HG02759 (cell line): Measurements from ENCODE around the gene DHRS3.
"Not testable (repeated sequence)": the region's sequence is repeated elsewhere in the genome, so short reads cannot be mapped to it uniquely, and the experiment has no call there.

ENCODE experiments used
- ATAC-seq: cut with Tn5 transposase; IDR thresholded peaks from one replicate; pipeline ENCODE4 v1.9.1; 2021; ENCODE audit warnings: mild to moderate bottlenecking, moderate library complexity; ENCODE audit not compliant: unreplicated experiment

Gene DHRS3

DNA sequence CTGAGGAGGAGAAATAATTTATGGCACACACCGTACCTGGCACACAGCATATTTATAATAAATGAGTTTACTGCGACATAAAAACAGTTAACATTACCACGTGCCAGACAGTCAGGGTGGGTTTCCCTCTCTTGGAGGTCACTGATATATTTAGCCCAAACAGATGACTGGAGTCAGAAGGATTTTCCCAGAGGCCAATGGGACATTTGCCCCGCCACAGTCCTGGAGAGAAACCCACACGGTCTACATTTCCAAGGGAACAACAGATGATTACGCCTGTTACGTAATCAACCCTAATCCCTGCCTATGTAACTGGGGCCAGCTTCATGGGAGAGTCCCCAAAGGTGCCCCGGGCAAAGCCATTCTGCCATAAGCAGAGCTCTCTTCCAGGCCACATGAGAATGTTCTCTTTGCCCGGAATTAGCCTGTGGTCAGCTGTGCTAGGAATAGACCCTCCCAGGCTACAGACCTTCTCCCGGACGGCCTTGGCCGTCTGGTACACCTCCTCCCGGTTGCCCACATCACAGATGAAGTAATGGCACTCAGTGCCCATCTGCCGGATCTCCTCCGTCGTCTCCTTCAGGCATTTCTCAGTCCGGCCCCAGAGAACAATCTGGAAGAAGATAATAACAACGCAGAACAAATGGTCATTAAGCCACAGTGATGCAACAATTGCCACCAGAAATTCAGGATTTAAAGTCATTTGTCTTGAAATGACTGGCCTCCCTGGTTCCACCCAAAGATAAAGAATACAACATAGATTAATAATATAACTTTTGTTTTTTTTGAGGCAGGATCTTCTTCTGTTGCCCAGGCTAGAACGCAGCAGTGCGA is 37.7 kb downstream of the DHRS3 start:
- no peak for ATAC-seq

DNA sequence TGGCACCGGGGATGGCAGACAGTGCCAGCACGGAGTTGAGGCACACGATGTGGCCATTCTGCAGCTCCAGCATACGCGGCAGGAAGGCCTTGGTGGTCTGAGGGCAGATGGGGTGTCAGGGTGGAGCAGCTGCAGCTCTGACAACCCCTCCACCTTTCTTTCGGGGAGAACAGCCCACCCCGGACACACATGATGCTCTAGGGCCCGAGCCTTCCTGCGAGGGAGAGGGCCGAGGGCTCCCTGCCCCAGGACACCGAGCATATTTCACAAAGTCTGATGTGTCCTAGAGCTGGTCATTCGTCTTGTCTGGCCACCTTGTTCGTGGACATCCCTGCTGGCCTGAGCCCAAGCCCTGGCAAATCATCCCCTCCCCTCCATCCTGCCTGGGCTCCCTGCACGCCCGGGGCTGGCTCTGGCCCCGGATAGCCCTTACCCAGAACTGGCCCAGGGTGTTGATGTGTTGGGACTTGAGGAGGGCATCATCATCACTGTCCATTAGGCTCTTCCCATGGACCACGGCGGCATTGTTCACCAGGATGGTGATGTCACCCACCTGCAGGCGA is 39.1 kb downstream of the DHRS3 start:
- ATAC-seq, result no peak

DNA sequence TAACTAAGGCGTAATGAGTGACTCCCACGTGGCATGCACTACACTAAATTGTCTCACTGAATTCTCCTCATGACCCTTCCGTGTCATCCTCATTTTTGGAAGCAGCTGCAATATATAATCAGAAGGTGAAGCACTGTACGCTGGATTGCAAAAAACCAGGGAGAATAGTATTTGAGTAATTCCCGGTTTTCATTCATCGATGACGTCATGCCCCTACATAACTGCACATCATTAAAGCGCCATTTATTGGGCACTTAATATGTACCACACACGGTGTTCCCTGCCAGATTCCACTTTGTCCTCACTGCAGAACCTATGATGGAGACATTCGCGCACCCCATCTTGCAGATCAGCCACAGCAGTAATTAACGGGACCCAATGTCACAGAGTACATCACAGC is 41.0 kb downstream of the DHRS3 start:
- ATAC-seq, result no peak

DNA sequence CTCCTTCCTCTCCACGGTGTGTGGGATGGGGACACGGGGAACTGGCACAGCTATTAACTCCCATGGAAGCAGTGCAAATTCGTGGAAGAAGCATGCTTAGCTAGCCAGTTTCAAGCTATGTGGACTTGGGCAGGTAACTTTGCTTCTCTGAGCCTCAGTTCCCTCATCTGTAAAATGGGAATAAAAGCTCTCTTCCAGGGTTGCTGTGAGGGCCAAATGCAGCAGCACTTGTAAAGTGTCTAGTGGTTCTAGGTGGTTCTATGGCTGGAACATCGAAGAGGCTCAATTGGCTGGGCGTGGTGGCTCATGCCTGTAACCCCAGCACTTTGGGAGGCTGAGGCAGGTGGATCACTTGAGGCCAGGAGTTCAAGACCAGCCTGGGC is 43.3 kb downstream of the DHRS3 start:
- no peak for ATAC-seq

DNA sequence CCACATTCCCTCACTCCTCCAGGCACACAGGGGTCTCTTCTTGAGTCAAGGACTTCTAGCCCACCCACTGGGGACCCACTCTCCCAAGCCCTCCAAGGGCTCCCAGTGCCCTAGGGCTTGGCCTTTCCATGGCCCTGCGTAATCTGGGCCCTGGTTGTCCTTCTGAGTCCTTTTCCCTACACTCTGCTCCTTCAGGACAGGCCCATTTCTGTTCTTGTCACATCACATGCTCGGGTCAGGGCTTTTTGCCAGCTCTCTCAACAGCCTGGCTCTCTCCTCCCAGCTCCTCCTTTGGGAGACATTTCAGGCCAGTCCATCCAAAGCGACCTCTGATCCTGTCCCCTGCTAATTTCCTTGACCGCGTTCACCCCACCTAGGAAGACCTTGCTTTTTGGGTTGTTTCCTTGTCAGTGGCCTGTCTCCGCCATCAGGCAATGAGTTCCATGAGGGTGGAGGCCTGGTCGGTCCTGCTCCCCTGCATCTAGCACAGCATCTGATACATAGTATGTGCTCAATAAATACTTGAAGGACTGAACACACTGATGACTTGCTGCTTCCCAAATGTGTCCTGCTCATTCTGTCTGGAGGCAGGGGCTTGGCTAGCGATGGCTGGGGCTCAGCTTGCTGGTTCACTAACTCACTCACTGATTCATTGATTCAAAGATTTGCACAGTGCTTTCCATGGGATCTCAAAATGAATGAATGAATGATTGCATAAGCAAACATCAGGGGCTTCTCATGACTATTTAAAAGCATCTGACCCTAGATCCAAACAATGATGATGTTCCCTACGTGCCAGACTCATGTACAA is 44.8 kb downstream of the DHRS3 start:
- no peak for ATAC-seq

DNA sequence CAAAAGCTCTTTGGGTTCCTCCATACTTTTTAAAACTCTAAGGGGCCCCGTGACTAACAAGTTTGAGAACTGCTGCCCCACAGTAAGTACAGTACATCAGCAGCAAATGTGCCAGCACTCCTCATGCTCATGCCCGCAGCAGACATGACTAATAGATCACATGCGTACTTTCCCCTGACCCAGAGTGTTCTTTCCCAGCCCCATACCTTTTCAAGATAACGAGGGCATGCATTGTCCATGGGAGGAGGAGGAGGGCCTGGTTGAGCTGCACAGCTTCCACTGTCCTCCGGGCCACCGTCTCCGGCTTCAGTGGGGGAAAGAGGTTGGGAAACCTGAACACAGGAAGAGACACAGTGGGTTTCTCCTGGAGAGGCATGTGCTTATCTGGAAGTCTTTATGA is 45.5 kb downstream of the DHRS3 start:
- no peak for ATAC-seq

DNA sequence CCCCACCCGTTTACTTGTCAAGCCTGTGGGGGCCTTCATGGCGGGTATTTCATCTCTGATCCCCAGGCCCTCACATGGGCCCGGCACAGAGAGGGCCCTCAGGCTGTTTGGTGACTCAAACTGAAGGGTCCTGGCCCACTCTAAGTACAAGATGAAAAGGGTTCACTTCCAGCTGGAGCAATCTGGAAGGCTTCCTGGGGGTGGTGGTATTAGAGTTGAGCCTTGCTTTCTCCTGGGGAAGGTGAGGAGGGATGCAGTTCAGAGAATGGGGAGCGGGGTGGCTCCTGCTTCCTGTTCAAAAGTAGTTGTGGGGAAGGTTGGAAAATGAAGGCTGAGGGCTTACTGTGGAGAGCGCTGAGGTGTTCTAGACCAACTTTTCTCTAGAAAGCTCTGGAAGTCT is 47.7 kb downstream of the DHRS3 start:
- ATAC-seq, result no peak

DNA sequence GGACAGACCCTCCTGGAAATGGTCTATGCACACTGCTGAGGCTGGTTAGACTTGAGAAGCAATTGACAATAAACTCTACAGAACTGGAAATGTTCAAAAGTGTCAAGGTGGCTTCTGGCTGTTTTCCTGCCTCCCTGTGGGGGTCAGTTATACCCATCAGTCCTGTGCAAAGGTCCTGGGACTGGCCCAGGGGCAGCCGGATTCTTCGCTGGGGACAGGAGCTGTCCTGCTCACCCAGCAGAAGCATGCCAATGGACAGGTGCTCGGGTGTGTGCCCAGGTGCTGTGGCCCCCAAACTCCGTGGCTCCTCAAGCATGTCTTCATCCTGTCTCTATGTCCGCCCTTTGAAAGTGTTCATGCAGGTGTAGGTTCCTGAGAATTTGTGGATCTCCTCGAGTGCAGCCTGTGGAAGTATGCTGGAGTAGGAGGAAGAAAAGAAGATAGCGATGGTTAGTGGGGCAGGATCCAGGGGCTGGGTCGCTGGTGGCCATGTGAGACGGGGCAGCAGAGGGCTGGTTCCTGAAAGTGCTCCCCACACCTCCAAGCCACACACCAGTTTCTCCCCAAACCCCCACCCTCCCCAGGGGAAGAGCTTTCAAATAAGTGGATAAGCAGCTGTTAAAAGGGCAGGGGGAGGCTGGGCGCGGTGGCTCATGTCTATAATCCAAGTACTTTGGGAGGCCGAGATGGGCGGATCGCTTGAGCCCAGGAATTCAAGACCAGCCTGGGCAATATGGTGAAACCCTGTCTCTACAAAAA is 49.8 kb downstream of the DHRS3 start:
- no peak for ATAC-seq

DNA sequence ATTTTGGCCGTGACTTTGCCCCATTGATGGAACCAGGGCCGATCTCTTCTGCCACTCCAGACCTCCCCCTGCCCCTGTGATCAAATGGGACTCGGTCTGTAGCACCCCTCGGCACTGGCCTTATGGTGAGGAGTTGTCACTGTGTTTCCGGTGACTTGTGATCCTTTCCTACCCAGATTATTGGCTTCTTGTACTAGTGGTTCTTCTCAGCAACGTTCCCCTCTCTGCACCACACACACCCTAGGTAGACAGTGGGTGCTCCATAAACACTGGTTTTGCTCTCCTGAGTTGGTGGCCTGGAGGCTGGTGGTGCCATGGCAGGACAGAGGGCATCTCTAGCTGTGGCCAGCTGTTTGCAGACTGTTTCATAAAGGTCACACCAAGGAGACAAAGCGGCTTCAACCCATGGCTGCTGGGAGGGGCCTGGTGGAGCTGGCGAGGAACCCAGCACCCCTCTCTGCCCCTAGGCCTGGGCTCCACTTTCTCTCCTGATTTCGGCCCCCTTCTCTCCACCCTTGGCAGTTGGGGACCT is 50.7 kb downstream of the DHRS3 start:
- ATAC-seq, result no peak

DNA sequence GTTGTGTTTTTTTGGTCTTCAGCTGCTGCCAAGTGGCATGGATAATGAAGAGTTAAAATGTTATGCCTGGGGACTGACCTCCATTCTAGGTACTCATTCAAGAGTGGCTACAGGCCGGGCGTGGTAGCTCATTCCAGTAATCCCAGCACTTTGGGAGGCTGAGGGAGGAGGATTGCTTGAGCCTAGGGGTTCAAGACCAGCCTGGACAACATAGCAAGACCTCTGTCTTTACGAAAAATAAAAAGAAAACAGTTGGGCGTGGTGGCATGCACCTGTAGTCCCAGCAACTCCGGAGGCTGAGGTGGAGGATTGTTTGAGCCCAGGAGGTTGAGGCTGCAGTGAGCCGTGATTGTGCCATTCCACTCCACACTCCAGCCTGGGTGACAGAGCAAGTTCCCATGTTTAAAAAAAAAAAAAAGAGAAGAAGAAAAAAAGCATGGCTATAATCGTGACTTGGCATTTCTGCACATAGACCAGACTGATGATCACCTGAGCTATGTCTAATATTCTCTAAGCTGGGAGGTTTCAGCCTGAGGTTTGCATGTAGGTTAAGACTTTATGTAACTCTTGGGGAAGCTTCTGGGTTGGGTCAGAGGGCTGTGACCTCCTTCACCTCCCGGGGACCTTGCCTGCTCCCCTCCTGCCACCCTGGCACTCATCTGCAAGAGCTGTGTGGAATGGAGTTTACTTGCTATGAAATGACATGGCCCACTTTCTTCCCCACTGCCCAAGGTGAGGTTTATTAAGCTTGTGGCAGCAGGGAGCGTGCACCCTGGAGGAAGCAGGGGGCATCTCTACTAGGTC is 51.3 kb downstream of the DHRS3 start:
- no peak for ATAC-seq

DNA sequence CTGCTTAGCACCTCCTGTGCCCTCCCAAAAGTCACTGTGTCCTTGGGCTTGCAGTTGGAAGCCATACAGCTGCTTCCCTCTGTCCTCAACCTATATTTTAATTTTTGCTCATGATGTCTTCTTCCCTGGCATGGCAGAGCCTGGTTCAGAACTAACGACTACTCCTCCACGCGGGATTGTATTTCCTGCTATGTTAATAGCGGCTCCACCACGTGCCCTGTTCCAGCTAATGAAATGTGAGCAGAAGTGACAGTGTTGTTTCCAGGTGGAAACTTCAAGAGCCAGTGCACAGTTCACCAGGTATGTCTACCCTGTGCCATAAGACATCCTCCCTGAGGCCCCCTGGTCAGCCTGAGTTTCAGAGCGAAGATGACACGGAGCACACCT is 52.1 kb downstream of the DHRS3 start:
- no peak for ATAC-seq

DNA sequence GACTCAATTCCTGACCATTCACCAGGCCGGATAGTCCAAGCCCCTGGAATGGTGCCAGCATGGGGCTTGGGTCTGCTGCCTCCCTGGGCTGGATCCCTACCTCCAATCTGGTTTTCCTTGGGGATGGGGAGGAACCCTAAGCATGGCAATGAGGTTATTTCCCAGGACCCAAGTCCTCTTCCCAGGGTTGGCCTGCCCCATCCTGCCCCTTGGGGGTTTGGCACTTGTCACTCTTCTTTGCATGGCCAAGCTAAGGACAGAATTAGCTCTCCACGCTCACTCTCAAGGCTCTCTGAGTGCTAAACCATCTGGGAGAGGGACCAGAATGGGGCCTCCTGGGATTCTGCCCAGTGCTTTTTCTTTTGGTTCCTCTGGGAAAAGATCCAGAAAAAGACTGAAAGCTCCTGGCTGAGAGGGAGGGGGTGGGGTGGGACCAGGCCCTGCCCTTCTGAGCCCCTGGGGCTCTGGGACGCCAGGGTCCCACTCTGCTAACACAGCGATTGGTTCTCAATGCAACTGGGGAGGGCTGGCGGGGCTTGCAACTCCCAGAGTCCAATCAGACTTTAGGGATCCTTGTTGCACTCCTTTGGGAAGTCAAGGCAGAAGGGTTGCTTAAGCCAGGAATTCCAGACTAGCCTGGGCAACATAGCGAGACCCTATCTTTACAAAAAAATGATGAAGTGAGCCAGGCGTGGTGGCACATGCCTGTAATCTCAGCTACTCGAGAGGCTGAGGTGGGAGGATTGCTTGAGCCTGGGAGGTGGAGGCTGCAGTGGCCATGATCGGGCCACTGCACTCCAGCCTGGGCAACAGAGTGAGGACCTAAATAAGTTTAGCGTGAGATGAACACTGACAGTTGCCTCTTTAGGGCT is 52.7 kb downstream of the DHRS3 start:
- ATAC-seq, result no peak

DNA sequence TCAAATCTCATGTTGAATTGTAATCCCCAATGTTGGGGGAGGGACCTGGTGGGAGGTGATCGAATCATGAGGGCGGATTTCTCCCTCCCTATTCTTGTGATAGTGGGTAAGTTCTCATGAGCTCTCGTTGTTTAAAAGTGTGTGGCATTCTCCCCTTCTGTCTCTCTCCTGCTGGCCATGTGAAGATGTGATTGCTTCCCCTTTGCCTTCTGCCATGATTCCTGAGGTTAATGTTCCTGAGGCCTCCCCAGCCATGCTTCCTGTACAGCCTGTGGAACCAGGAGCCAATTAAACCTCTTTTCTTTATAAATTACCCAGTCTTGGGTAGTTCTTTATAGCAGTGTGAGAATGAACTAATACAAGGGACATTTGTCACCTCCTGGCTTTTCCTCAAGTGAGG is 53.8 kb downstream of the DHRS3 start:
- ATAC-seq, result not testable (repeated sequence)

DNA sequence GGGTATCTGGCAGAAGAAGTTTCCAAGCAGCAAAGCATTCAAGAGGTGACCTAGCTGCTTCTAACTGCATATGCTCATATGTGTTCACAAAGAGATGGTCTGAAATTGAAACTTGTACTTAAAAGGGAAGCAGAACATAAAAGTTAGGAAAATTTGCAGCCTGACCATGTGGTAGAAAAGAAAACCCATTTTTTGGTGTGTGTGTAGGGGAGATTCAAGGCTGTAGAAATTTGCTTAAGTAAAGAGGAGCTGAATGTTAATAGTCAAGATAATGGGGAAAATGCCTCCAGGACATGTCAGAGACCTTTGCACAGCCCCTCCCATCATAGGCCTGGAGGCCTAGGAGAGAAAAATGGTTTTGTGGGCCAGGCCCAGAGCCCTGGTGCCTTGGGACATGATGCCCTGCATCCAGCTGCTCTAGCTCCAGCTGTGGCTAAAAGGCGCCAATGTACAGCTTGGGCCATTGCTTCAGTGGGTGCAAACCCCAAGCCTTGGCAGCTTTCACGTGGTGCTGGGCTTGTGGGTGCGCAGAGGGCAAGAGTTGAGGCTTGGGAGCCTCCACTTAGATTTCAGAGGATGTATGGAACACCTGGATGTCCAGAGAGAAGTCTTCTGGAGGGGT is 54.9 kb downstream of the DHRS3 start:
- no peak for ATAC-seq

DNA sequence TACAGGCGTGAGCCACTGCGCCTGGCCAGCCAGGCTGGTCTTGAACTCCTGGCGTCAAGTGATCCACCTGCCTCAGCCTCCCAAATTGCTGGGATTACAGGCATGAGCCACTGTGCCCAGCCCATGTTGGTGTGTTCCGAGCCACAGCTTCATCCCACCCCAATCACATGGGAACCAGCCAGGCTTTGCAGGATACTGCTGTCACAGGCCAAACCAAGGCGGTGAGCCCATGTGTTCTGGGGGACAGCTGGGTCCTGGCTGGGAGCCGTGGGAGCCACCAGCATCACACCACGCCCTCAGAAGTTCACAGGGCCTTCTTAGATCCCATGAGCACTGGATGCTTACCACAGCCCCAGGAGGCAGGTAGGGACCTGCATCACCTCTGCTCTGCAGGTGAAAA is 56.9 kb downstream of the DHRS3 start:
- no peak for ATAC-seq

DNA sequence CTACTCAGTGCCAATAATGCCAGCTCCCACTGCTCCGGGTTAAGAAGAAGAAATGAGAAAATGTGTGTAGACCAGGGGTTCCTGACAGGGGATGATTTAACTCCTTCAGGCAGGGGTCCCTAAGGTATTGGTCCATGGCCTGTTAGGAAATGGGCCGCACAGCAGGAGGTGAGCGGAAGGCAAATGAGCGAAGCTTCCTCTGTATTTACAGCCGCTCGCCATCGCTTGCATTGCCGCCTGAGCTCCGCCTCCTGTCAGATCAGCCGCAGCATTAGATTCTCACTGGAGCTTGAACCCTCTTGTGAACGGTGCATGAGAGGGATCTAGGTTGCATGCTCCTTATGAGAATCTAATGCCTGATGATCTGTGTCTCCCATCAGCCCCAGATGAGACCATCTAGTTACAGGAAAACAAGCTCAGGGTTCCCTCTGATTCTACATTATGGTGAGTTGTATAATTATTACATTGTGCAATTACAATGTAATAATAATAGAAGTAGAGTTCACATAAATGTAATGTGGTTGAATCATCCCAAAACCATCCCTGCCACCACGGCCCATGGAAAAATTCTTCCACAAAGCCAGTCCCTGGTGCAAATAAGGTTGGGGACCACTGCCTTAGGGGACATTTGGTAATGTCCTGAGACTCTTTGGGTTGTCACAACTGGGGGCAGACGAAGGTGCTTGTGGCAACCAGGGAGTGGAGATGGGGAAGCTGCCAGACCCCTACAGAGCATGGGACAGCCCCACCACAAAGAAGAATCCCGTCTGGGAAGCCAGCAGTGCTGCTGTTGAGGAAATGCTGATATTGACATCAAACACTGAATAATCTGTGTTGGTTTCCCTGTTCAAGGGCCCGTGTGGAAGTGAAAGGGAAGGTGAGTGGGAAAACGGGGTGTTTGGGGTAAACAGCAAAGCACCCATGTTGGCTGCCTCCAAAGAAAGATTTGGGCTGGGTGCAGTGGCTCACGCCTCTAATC is 60.8 kb downstream of the DHRS3 start:
- no peak for ATAC-seq

DNA sequence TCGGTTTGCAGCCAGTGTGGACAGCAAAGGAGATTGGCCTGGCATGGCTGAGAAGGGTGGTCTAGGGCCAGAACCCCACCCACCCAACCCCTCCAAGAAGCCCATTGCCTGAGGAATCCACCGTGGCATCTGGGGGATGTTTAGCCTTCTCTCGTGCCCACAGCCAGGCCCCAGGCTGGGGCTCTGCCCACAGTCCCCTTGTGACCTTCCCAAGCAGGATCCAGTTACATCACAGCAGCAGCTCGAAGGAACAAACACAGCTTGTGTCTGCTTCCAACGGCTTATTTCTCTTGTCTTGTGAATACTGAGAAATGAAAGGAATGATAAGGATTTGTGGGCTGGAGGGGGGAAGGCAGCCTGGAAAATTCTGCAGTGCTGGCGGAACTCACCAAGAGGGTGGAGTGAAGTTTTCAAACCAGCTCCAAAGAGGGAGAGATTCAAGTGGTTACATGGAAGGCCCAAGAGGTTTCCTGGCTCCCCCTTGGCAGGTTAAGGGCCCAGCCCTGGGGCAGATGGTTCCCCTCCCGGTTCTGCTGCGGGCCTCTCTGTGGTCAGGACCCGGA is 61.6 kb downstream of the DHRS3 start:
- ATAC-seq, result no peak
